Thoracic aorta (tissue), 2 donors: Measurements from ENCODE around the gene POLR2B. TPM values are rescaled to one million over a fixed set of nuclear protein-coding genes. Genes with fewer than 3 reads are reported as not detected.
"Not testable (repeated sequence)": the region's sequence is repeated elsewhere in the genome, so short reads cannot be mapped to it uniquely, and the experiment has no call there.

Experiments used
- ATAC-seq: fragments of 150-250 bp; one replicate; pipeline ENCODE4 v1.8.0; 2017; ENCODE audit warnings: low read depth; ENCODE audit not compliant: insufficient number of reproducible peaks, low FRiP score
- DNase-seq: peaks from one replicate; pipeline ENCODE4 v3.0.0-alpha.2; 2020; ENCODE audit warnings: low spot score
- H3K27ac ChIP-seq, 2 donors: fragments of 200-600 bp; sonication (generic); 1 replicate in 1 of 2; 2 replicates in 1 of 2; pipeline ENCODE4 v1.5.1; 2016; ENCODE audit warnings: mild to moderate bottlenecking in 2 of 2, moderate library complexity in 2 of 2
- H3K27me3 ChIP-seq: fragments of 200-600 bp; sonication (generic); replicated peaks from 2 replicates; pipeline ENCODE4 v1.6.0; 2016; ENCODE audit warnings: mild to moderate bottlenecking; ENCODE audit not compliant: insufficient read depth
- H3K36me3 ChIP-seq: fragments of 200-600 bp; sonication (generic); one replicate; pipeline ENCODE4 v1.5.1; 2016
- H3K4me1 ChIP-seq, 2 donors: fragments of 200-600 bp; sonication (generic); 1 replicate in 1 of 2; 2 replicates in 1 of 2; pipeline versions ENCODE4 v1.5.1 to v1.6.0; 2016; ENCODE audit warnings: low read depth in 2 of 2, mild to moderate bottlenecking in 1 of 2; ENCODE audit not compliant: control insufficient read depth in 1 of 2
- H3K4me3 ChIP-seq: fragments of 200-600 bp; sonication (generic); 2 replicates; pipeline ENCODE4 v1.5.1; 2016; ENCODE audit warnings: mild to moderate bottlenecking
- H3K9me3 ChIP-seq: fragments of 200-600 bp; sonication (generic); 2 replicates; pipeline ENCODE4 v1.5.1; 2016
- total RNA-seq, 2 donors: library from RNA; depleted of rRNA; stranded (reverse); fragments of >200 nt; gene quantifications; one replicate each; pipeline versions ENCODE4 v1.1.0 to v1.2.3, GENCODE V29; 2016
- TF ChIP-seq, protein P1 (sequence below): fragments of 200-600 bp; sonication (generic); IDR thresholded peaks from one replicate; pipeline ENCODE4 v1.5.1; 2019; ENCODE audit warnings: antibody characterized with exemption

Gene POLR2B
- 10 to 100 TPM; 48.3 to 98.5 TPM for total RNA-seq

GRCh38 chr4:56978750-56979303, at the start of gene POLR2B:
POLR2B (plus strand) TSS chr4:56978896; CDS start chr4:56978986, 90 bp downstream.
- peak; percentile 74 for ATAC-seq
- Histone ChIP-seq H3K27ac (peak within 1 kb of the TSS; percentile 93 to 94), H3K36me3 (no peaks in the 10 kb centered on the region), H3K27me3 (no peaks in the 10 kb centered on the region), H3K4me1 (peaks cover 40 to 55% of the 10 kb centered on the region in 2 donors), H3K9me3 (no peaks in the 10 kb centered on the region), H3K4me3 (peak within 1 kb of the TSS; percentile 75)
- DNase-seq = peak; percentile 81
- TF ChIP-seq, protein P1, sequence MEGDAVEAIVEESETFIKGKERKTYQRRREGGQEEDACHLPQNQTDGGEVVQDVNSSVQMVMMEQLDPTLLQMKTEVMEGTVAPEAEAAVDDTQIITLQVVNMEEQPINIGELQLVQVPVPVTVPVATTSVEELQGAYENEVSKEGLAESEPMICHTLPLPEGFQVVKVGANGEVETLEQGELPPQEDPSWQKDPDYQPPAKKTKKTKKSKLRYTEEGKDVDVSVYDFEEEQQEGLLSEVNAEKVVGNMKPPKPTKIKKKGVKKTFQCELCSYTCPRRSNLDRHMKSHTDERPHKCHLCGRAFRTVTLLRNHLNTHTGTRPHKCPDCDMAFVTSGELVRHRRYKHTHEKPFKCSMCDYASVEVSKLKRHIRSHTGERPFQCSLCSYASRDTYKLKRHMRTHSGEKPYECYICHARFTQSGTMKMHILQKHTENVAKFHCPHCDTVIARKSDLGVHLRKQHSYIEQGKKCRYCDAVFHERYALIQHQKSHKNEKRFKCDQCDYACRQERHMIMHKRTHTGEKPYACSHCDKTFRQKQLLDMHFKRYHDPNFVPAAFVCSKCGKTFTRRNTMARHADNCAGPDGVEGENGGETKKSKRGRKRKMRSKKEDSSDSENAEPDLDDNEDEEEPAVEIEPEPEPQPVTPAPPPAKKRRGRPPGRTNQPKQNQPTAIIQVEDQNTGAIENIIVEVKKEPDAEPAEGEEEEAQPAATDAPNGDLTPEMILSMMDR = no peak

GRCh38 chr4:56930638-56931037, 48.1 kb upstream of the POLR2B start:
- Histone ChIP-seq H3K27me3 (no peaks in the 10 kb centered on the region), H3K9me3 (no peaks in the 10 kb centered on the region), H3K36me3 (peaks cover 26% of the 10 kb centered on the region), H3K4me1 (peaks cover 2 to 11% of the 10 kb centered on the region in 2 donors), H3K27ac (no peak overlapping the region), H3K4me3 (no peak overlapping the region)
- ATAC-seq = no peak
- TF ChIP-seq, protein P1 = no peak
- no peak for DNase-seq

GRCh38 chr4:56931924-56932323, 46.8 kb upstream of the POLR2B start:
- no peak overlapping the region for H3K4me3 ChIP-seq
- no peaks in the 10 kb centered on the region for H3K9me3 ChIP-seq
- DNase-seq (no peak), ATAC-seq (no peak)
- no peak overlapping the region for H3K27ac ChIP-seq
- H3K36me3 ChIP-seq = peaks cover 24% of the 10 kb centered on the region
- H3K27me3 ChIP-seq = no peaks in the 10 kb centered on the region
- TF ChIP-seq, protein P1 = no peak
- H3K4me1 ChIP-seq = peaks cover 2 to 11% of the 10 kb centered on the region in 2 donors

DNA sequence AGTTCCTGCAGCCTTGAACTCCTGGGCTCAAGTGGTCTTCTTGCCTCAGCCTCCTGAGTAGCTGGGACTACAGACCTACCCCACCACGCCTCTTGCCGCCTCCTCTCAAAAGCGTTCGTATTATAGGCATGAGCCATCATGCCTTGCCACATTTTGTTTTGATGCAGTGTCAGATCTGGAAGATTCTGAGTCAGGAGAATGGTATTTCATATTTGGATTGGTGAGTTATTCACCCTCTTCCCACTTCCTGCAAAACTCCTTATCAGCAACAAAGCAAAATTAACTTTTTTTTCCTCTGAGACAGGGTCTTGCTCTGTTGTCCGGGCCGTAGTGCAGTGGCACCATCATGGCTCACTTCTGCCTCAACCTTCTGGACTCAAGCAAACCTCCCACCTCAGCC, 41.4 kb upstream of the POLR2B start:
- DNase-seq (no peak), ATAC-seq (peak; percentile 36)
- Histone ChIP-seq H3K27me3 (no peaks in the 10 kb centered on the region), H3K27ac (no peak overlapping the region), H3K4me1 (peaks cover 2 to 19% of the 10 kb centered on the region in 2 donors), H3K36me3 (peaks cover 14% of the 10 kb centered on the region), H3K9me3 (no peaks in the 10 kb centered on the region), H3K4me3 (no peak overlapping the region)
- TF ChIP-seq, protein P1 = no peak

GRCh38 chr4:56939826-56940225, 38.9 kb upstream of the POLR2B start:
- not testable (repeated sequence) for ATAC-seq

DNA sequence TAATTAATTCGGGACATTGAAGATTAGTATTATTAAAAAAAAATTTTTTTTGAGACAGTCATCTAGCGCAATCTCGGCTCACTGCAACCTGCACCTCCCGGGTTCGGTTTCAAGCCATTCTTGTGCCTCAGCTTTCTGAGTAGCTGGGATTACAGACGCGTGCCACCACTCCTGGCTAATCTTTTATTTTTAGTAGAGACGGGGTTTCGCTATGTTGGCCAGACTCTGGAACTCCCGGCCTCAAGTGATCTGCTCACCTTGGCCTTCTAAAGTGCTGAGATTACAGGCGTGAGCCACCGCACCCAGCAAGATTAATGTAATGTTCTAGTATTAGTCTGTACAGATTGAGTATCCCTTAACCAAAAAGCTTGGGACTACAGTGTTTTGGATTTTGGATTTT, 38.3 kb upstream of the POLR2B start:
- H3K9me3 ChIP-seq = no peaks in the 10 kb centered on the region
- no peak overlapping the region for H3K4me3 ChIP-seq
- ATAC-seq = no peak
- no peak overlapping the region for H3K27ac ChIP-seq
- no peaks in the 10 kb centered on the region for H3K27me3 ChIP-seq
- H3K36me3 ChIP-seq = peaks cover 14% of the 10 kb centered on the region
- H3K4me1 ChIP-seq = peaks cover 0 to 7% of the 10 kb centered on the region in 2 donors
- TF ChIP-seq, protein P1 = no peak
- DNase-seq = no peak

More at GRCh38 chr4:56939826-56940225, 38.9 kb upstream of the POLR2B start:
- not testable (repeated sequence) for H3K27ac ChIP-seq, H3K27me3 ChIP-seq, H3K4me1 ChIP-seq, DNase-seq, H3K9me3 ChIP-seq, H3K4me3 ChIP-seq
- peaks cover 14% of the 10 kb centered on the region for H3K36me3 ChIP-seq
